Breast epithelium (tissue), 4 donors: ENCODE results near the gene CTSE. TPM values are rescaled to one million over a fixed set of nuclear protein-coding genes. Genes with fewer than 3 reads are reported as not detected.

Experiments used
- DNase-seq, 2 donors: peaks; one replicate each; pipeline ENCODE4 v3.0.0-alpha.2; 2019; ENCODE audit warnings: low spot score in 2 of 2
- H3K27ac ChIP-seq, 2 donors: fragments of 200-600 bp; sonication (generic) in 1 of 2; one replicate each; pipeline ENCODE4 v1.5.1; 2016 to 2019; ENCODE audit warnings: mild to moderate bottlenecking in 1 of 2
- H3K27me3 ChIP-seq, 2 donors: fragments of 200-600 bp; sonication (generic) in 1 of 2; one replicate each; pipeline versions ENCODE4 v1.5.1 to v1.6.0; 2017 to 2019; ENCODE audit warnings: control low read depth in 1 of 2, mild to moderate bottlenecking in 1 of 2
- H3K36me3 ChIP-seq: fragments of 200-600 bp; one replicate; pipeline ENCODE4 v1.5.1; 2019
- H3K4me1 ChIP-seq, 2 donors: fragments of 200-600 bp; sonication (generic); one replicate each; pipeline ENCODE4 v1.5.1; 2016 to 2019; ENCODE audit warnings: control low read depth in 1 of 2
- H3K4me3 ChIP-seq, 3 donors: fragments of 200-600 bp; sonication (generic); 1 replicate in 2 of 3; 2 replicates in 1 of 3; pipeline ENCODE4 v1.5.1; 2016 to 2019; ENCODE audit warnings: mild to moderate bottlenecking in 3 of 3, moderate library complexity in 2 of 3
- H3K9me3 ChIP-seq, 2 donors: fragments of 200-600 bp; sonication (generic) in 1 of 2; one replicate each; pipeline ENCODE4 v1.5.1; 2016 to 2019; ENCODE audit warnings: control low read depth in 1 of 2
- CTCF ChIP-seq, 3 donors: fragments of 450-650 bp; IDR thresholded peaks; one replicate each; pipeline ENCODE4 v1.5.1; 2016 to 2017; ENCODE audit warnings: antibody characterized with exemption in 3 of 3, mild to moderate bottlenecking in 3 of 3, moderate library complexity in 3 of 3
- POLR2A ChIP-seq: fragments of 450-650 bp; IDR thresholded peaks from one replicate; pipeline ENCODE4 v1.6.1; 2016; ENCODE audit warnings: antibody characterized with exemption, mild to moderate bottlenecking, moderate library complexity
- POLR2AphosphoS5 ChIP-seq, 3 donors: sonication (generic); formaldehyde crosslinking; IDR thresholded peaks; one replicate each; pipeline ENCODE4 v1.6.1; 2017; ENCODE audit warnings: antibody characterized with exemption in 3 of 3
- intact Hi-C: fragments of 100-400 bp; cut with DNase I; formaldehyde crosslinking; loops from one replicate; pipeline ENCODE4 v1.15.1; 2023; ENCODE audit warnings: low total_unique reads
- total RNA-seq, 3 donors: library from RNA; depleted of rRNA; stranded (reverse); fragments of >200 nt; gene quantifications; one replicate each; pipeline ENCODE4 v1.1.0, GENCODE V29; 2016

Gene CTSE
- total RNA-seq, 3 donors from 2014 or later: under 0.01 TPM; not detected in 2

- no peak for DNase-seq
- Histone ChIP-seq H3K27ac (no peak overlapping the region), H3K9me3 (no peaks in the 10 kb centered on the region), H3K36me3 (no peaks in the 10 kb centered on the region), H3K4me3 (no peak overlapping the region), H3K4me1 (no peaks in the 10 kb centered on the region), H3K27me3 (no peaks in the 10 kb centered on the region)
- intact Hi-C loops: no loop called here
- TF ChIP-seq POLR2AphosphoS5 (IDR thresholded peaks at IDR 0.05): no peak
- no peak for TF ChIP-seq CTCF (IDR thresholded peaks at IDR 0.05)
- no peak for TF ChIP-seq POLR2A
Observed at GRCh38 chr1:206040328-206040727, 16.6 kb upstream of the CTSE start.

DNA sequence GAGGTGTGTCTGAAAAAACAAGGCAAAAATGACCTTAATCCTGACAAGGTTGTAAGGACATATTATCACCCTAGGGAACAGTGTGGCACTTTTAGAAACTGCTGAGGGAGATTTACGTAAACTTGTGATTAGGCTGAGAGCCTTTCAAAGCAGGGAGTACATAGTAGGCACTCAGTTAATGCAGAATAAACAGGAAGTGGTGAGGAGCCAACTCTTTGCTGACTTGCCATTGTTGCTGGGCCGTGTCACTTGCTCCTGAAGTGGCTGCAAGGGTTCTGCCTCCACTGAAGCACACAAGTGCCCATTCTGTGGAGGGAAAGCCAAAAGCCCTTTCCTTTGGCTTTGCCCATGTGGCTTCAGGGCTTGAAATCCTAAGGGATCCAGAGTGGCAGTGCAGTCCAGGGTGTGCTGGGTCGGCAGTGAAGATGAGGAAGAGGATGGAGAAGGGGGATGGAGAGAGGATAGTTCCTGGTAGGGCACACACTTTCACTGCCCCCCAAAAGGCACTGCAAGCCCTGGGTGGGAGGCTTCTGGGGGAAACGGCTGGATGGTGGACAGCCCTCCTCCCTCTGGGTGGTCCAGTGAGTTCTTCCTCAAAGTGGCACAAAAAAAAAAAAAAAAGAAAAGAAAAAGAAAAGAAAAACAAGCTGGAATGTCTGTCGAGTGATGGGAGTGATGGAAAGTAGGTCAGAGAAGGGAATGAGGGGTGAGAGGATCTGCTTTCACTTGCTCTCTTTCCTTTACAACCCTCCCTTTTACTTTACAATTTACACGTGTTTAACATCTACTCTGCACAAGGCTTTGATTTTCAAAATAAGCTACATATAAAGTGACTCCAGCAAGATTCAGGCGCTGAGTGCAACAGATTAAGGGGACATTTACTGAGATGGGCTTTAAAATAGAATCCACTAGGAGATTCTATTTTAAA, 15.6 kb upstream of the CTSE start:
- intact Hi-C loops: no loop called here
- H3K9me3 ChIP-seq: no peaks in the 10 kb centered on the region
- H3K4me1 ChIP-seq: no peaks in the 10 kb centered on the region
- H3K4me3 ChIP-seq: no peak overlapping the region
- H3K27ac ChIP-seq: no peak overlapping the region
- TF ChIP-seq POLR2AphosphoS5 (IDR thresholded peaks at IDR 0.05) (no peak), POLR2A (no peak), CTCF (IDR thresholded peaks at IDR 0.05) (no peak)
- DNase-seq: no peak
- no peaks in the 10 kb centered on the region for H3K27me3 ChIP-seq
- no peaks in the 10 kb centered on the region for H3K36me3 ChIP-seq

GRCh38 chr1:206037581-206037980, 13.9 kb upstream of the CTSE start:
- H3K9me3 ChIP-seq: no peaks in the 10 kb centered on the region
- H3K4me3 ChIP-seq: no peak overlapping the region
- no peak overlapping the region for H3K27ac ChIP-seq
- no peaks in the 10 kb centered on the region for H3K36me3 ChIP-seq
- no peaks in the 10 kb centered on the region for H3K4me1 ChIP-seq
- intact Hi-C loops: no loop called here
- DNase-seq: no peak
- H3K27me3 ChIP-seq: no peaks in the 10 kb centered on the region
- TF ChIP-seq POLR2A: no peak
- TF ChIP-seq POLR2AphosphoS5 (IDR thresholded peaks at IDR 0.05): no peak

DNA sequence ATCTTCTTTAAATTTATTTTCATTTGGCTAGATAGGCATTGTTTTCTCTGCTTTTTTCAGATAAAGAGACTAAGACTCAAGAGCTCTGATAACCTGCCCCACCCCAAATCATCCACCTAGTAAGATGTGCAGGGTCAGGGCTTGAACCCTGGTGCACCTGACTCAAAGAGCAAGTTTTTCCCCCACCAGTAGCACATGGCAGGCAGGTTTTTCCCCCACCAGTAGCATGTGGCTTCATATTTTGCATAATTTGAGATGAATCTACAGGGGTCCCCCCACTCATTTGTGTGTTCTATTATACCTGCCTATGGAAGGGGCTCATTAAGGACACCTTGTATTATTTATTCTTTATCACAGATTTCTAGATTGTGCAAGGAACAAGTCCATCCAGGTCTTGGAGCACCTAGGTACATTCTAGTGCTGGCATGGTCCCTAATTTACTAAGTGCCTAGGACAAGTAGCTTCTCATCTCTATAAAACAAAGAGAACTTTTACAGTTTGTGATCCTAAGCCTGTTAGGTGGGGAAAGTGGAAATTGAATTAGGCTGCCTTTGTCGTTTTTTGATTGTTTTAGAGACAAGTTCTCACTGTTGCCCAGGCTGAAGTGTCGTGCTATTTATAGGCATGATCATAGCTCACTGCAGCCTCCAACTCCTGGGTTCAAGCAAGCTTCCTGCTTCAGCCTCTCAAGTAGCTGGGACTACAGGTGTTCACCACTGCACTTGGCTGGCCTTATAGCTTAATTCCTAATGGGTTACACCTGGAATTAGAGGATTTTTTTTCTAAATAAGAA, 13.2 kb upstream of the CTSE start:
- no peaks in the 10 kb centered on the region for H3K9me3 ChIP-seq
- H3K36me3 ChIP-seq: no peaks in the 10 kb centered on the region
- DNase-seq: no peak
- TF ChIP-seq POLR2AphosphoS5 (IDR thresholded peaks at IDR 0.05) (no peak), POLR2A (no peak), CTCF (IDR thresholded peaks at IDR 0.05) (no peak)
- no peaks in the 10 kb centered on the region for H3K27me3 ChIP-seq
- H3K4me1 ChIP-seq: no peaks in the 10 kb centered on the region
- intact Hi-C loops: no loop called here
- no peak overlapping the region for H3K27ac ChIP-seq
- no peak overlapping the region for H3K4me3 ChIP-seq

- TF ChIP-seq CTCF (IDR thresholded peaks at IDR 0.05) (no peak), POLR2AphosphoS5 (IDR thresholded peaks at IDR 0.05) (no peak), POLR2A (no peak)
- no peaks in the 10 kb centered on the region for H3K9me3 ChIP-seq
- no peaks in the 10 kb centered on the region for H3K27me3 ChIP-seq
- H3K36me3 ChIP-seq: no peaks in the 10 kb centered on the region
- no peaks in the 10 kb centered on the region for H3K4me1 ChIP-seq
- no peak for DNase-seq
- H3K27ac ChIP-seq: no peak overlapping the region
- peak overlapping the region in 1 of 3 donors; percentile 3 for H3K4me3 ChIP-seq
- intact Hi-C loops: no loop called here
Observed at GRCh38 chr1:206035027-206035426, 11.3 kb upstream of the CTSE start.
